ENCODE measurements around the gene ASXL1. TPM values are rescaled to one million over a fixed set of nuclear protein-coding genes. Genes with fewer than 3 reads are reported as not detected.

ASXL1 gene
- total RNA-seq, 1 experiment from 2014 or later = 52.2 TPM

DNA sequence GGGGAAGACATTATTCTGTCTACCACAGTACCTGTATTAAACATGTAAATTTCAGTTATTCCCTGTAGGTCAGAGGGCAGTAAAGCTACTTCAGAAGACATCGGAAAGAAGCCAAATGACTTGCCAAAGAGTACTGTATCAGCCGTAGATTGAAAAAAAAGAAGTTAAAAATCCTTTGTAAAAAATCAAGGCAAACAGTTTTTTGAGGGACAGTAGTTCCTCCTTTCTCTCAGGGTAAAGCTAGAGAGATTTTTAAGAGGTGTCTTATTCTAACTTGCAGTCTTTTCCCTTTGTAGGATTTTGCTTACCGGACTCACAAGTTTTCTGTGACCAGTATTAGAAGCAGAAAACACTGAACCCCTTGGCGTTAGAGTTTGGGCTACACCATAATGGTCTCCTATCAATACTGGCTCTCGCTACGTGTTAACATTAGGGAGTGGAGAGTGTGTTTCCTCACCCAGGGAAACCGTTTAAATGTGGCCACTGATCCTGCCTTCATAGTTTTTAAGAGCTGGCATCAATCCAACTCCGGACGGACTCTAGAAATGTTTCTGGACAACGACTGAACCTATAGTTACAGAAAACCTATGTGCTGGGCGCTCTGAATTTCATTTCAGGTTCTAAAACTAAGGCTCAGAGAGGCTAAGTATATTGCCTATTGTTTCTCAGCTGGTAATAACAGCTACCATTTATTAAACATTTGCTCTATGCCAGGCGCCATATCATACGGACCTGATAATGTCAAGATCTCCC lies 1.3 kb upstream of the ASXL1 start:
- Histone ChIP-seq H3K27ac (ENCODE audit: low read depth, low read length) (peak overlapping the region; percentile 92), H3K4me1 (ENCODE audit: control insufficient read depth in 1 of 2, insufficient read depth in 2 of 2, low read length in 2 of 2) (peaks cover 39 to 47% of the 10 kb centered on the region in 2 experiments), H3K79me2 (ENCODE audit: insufficient read depth, low read length) (peaks cover 31% of the 10 kb centered on the region), H3K4me3 (replicated peaks in 1 of 2; ENCODE audit: low read depth in 1 of 2, low read length in 2 of 2) (peak overlapping the region; percentile 73 to 88), H4K20me1 (ENCODE audit: insufficient read depth) (0 out of 2 replicates have a peak, but pooled peaks cover 4% of the 10 kb centered on the region), H2AFZ (ENCODE audit: low read depth, low read length, poor library complexity, severe bottlenecking) (no peak overlapping the region), H3K9me2 (ENCODE audit: insufficient read depth) (no peaks in the 10 kb centered on the region), H3K4me2 (ENCODE audit: low read length) (peak overlapping the region; percentile 90), H3K27me3 (ENCODE audit: insufficient read depth, low read length) (no peaks in the 10 kb centered on the region), H3K36me3 (ENCODE audit: control insufficient read depth in 1 of 2, insufficient read depth in 2 of 2, low read length in 2 of 2) (no peaks in the 10 kb centered on the region), H3K9me3 (ENCODE audit: control insufficient read depth in 1 of 2, insufficient read depth in 1 of 2, low read depth in 1 of 2, low read length in 2 of 2) (no peaks in the 10 kb centered on the region), H3K9ac (ENCODE audit: low read length) (peak overlapping the region; percentile 85)
- POLR2A ChIA-PET = no interaction called here
- no peak for DNase-seq (ENCODE audit: low read depth, low spot score)
- TF ChIP-seq SIN3A (IDR thresholded peaks at IDR 0.05; ENCODE audit: low read depth) (no peak), ELF1 (IDR thresholded peaks at IDR 0.05; ENCODE audit: borderline replicate concordance, low read depth) (no peak), POLR2A (IDR thresholded peaks at IDR 0.05; ENCODE audit: borderline replicate concordance, extremely low read depth, insufficient read depth, insufficient read length) (no peak), SP1 (IDR thresholded peaks at IDR 0.05; ENCODE audit: low read depth) (no peak), FOSL1 (IDR thresholded peaks at IDR 0.05; ENCODE audit: low read depth) (no peak), TCF7L2 (IDR thresholded peaks at IDR 0.05; ENCODE audit: borderline replicate concordance, extremely low read depth, insufficient read depth, insufficient read length) (no peak), ATF3 (IDR thresholded peaks at IDR 0.05) (no peak), MAX (IDR thresholded peaks at IDR 0.05) (no peak)
- TF ChIP-seq, protein P1, sequence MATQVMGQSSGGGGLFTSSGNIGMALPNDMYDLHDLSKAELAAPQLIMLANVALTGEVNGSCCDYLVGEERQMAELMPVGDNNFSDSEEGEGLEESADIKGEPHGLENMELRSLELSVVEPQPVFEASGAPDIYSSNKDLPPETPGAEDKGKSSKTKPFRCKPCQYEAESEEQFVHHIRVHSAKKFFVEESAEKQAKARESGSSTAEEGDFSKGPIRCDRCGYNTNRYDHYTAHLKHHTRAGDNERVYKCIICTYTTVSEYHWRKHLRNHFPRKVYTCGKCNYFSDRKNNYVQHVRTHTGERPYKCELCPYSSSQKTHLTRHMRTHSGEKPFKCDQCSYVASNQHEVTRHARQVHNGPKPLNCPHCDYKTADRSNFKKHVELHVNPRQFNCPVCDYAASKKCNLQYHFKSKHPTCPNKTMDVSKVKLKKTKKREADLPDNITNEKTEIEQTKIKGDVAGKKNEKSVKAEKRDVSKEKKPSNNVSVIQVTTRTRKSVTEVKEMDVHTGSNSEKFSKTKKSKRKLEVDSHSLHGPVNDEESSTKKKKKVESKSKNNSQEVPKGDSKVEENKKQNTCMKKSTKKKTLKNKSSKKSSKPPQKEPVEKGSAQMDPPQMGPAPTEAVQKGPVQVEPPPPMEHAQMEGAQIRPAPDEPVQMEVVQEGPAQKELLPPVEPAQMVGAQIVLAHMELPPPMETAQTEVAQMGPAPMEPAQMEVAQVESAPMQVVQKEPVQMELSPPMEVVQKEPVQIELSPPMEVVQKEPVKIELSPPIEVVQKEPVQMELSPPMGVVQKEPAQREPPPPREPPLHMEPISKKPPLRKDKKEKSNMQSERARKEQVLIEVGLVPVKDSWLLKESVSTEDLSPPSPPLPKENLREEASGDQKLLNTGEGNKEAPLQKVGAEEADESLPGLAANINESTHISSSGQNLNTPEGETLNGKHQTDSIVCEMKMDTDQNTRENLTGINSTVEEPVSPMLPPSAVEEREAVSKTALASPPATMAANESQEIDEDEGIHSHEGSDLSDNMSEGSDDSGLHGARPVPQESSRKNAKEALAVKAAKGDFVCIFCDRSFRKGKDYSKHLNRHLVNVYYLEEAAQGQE (IDR thresholded peaks at IDR 0.05; ENCODE audit: low read depth) = no peak
- BruUV-seq (replicated peaks) = no TSS peak
- RAD21 ChIA-PET (ENCODE audit: low non-redundant PET in 1 of 2, low total read pairs in 2 of 2, uncharacterized antibody in 2 of 2, unreplicated experiment in 2 of 2) = no interaction called here
- intact Hi-C loops (cut with micrococcal nuclease) = no loop called here
- ATAC-seq = no peak
- CTCF ChIA-PET = no interaction called here
